ENCODE results near the gene PECR. TPM values are rescaled to one million over a fixed set of nuclear protein-coding genes. Genes with fewer than 3 reads are reported as not detected.

PECR gene
- total and polyA plus RNA-seq, 10 of the 15 experiments (the other 5 are each of a cell fraction or from before 2014, with no cell fraction given): 7.6 to 37.4 (median 25.7) TPM

DNA sequence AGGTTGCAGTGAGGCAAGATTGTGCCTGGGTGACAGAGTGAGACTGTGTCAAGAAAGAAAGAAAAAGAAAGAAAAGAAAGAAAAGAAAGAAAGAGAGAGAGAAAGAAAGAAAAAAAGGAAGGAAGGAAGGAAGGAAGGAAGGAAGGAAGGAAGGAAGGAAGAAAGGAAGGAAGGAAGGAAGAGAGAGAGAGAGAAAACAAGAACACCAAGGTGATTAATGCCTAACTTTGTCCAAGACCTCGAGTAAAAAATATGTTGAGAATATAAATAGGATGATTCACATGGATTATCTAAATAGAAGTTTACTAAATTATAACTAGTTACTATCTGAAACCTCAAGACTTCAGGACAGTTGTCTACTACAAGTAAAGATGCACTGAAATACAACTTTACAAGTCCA is 7.2 kb downstream of the PECR start:
- ChIA-PET RAD21 (ENCODE audit: unreplicated experiment) (no interaction called here), POLR2A (interaction anchor here (1.4 kb wide), 1 partner anchor 16 kb away, joined by 3 read pairs; no protein-coding TSS in a partner anchor), SMC1A (ENCODE audit: uncharacterized antibody, unreplicated experiment) (interaction anchor here (1.4 to 2.2 kb wide), 4 partner anchors 16 to 124 kb away, joined by 3 to 9 read pairs (median 4); no protein-coding TSS in a partner anchor), CTCF (interaction anchor here (2.2 kb wide), 1 partner anchor 41 kb away, joined by 7 read pairs; no protein-coding TSS in a partner anchor)
- H3K27ac ChIP-seq (ENCODE audit: control insufficient read depth, insufficient read depth): no peak overlapping the region
- intact Hi-C loops (cut with micrococcal nuclease; ENCODE audit: unreplicated experiment) (no loop called here), in situ Hi-C loops (cut with MboI) (no loop called here)
- H3K9ac ChIP-seq (ENCODE audit: control insufficient read depth, insufficient read depth, low read length): no peak overlapping the region
- no peaks in the 10 kb centered on the region for H3K4me1 ChIP-seq (ENCODE audit: control insufficient read depth, insufficient read depth, low read length)
- peaks cover 1% of the 10 kb centered on the region; the same call in 1 of the 2 replicates for H3K79me2 ChIP-seq (ENCODE audit: control insufficient read depth, insufficient read depth, low read length)
- H3K4me2 ChIP-seq (ENCODE audit: control insufficient read depth, insufficient read depth): no peak overlapping the region
- ATAC-seq (no peak), FAIRE-seq (no peak), DNase-seq (ENCODE audit: low read depth, low spot score) (no peak)
- H3K27me3 ChIP-seq (replicated peaks in 1 of 2; ENCODE audit: control insufficient read depth in 2 of 2, insufficient read depth in 2 of 2, low read length in 1 of 2): no peaks in the 10 kb centered on the region
- H2AFZ ChIP-seq (ENCODE audit: control insufficient read depth, low read depth, low read length): no peak overlapping the region
- H4K20me1 ChIP-seq (ENCODE audit: control insufficient read depth, insufficient read depth): no peaks in the 10 kb centered on the region
- H3K4me3 ChIP-seq: no peak overlapping the region
- H3K36me3 ChIP-seq (ENCODE audit: control insufficient read depth in 2 of 2, insufficient read depth in 2 of 2, low read length in 1 of 2): no peaks in the 10 kb centered on the region; a peak in 1 of 4 replicates
- BruUV-seq (replicated peaks): no TSS peak
- TF ChIP-seq, protein P1, sequence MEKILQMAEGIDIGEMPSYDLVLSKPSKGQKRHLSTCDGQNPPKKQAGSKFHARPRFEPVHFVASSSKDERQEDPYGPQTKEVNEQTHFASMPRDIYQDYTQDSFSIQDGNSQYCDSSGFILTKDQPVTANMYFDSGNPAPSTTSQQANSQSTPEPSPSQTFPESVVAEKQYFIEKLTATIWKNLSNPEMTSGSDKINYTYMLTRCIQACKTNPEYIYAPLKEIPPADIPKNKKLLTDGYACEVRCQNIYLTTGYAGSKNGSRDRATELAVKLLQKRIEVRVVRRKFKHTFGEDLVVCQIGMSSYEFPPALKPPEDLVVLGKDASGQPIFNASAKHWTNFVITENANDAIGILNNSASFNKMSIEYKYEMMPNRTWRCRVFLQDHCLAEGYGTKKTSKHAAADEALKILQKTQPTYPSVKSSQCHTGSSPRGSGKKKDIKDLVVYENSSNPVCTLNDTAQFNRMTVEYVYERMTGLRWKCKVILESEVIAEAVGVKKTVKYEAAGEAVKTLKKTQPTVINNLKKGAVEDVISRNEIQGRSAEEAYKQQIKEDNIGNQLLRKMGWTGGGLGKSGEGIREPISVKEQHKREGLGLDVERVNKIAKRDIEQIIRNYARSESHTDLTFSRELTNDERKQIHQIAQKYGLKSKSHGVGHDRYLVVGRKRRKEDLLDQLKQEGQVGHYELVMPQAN (conservative IDR thresholded peaks at IDR 0.05): no peak
- no peak for TF ChIP-seq RUNX3 (IDR thresholded peaks at IDR 0.05; ENCODE audit: low read length)
- TF ChIP-seq PAX8 (IDR thresholded peaks at IDR 0.05): no peak
- TF ChIP-seq BCL11A (IDR thresholded peaks at IDR 0.05; ENCODE audit: low read depth, low read length): no peak
- TF ChIP-seq, protein P2, sequence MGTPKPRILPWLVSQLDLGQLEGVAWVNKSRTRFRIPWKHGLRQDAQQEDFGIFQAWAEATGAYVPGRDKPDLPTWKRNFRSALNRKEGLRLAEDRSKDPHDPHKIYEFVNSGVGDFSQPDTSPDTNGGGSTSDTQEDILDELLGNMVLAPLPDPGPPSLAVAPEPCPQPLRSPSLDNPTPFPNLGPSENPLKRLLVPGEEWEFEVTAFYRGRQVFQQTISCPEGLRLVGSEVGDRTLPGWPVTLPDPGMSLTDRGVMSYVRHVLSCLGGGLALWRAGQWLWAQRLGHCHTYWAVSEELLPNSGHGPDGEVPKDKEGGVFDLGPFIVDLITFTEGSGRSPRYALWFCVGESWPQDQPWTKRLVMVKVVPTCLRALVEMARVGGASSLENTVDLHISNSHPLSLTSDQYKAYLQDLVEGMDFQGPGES (IDR thresholded peaks at IDR 0.05): no peak
- TF ChIP-seq ETV6 (conservative IDR thresholded peaks at IDR 0.05 in 1 of 2, IDR thresholded peaks at IDR 0.05 in 1 of 2; ENCODE audit: borderline replicate concordance in 1 of 2, low read depth in 1 of 2): peak in 1 of 2 experiments; percentile 67; a peak in 2 of 4 replicates
- no peak for TF ChIP-seq POLR2AphosphoS2 (IDR thresholded peaks at IDR 0.05; ENCODE audit: low read depth, low read length)
- no peak for TF ChIP-seq RAD51 (IDR thresholded peaks at IDR 0.05)
- TF ChIP-seq SP1 (IDR thresholded peaks at IDR 0.05; ENCODE audit: low read depth, low read length): no peak
- 0% methylated on average over 1 of the region's 1 CpG for WGBS (ENCODE audit: insufficient coverage, insufficient replicate concordance, low lambda C conversion rate, missing lambda C conversion rate)
- no peaks in the 10 kb centered on the region for H3K9me3 ChIP-seq (replicated peaks; ENCODE audit: control insufficient read depth, insufficient read depth, low read length)

Data from GM12878 (cell line).